Neural cell (in vitro differentiated cells): ENCODE measurements around the gene RTN4R. TPM values are rescaled to one million over a fixed set of nuclear protein-coding genes. Genes with fewer than 3 reads are reported as not detected.

Source experiments
- H2AFZ ChIP-seq: fragments of 200-600, 300-800 bp; sonication (generic), shearing (Covaris generic); 2 replicates; pipeline ENCODE4 v1.6.0; 2014; ENCODE audit warnings: low read depth, mild to moderate bottlenecking, antibody characterized with exemption, low read length, moderate library complexity
- H3F3A ChIP-seq: fragments of 200-600 bp; shearing (Covaris generic); 2 replicates; pipeline ENCODE4 v1.6.1; 2016; ENCODE audit warnings: mild to moderate bottlenecking, moderate library complexity, mixed read lengths, antibody characterized with exemption, low read length; ENCODE audit not compliant: insufficient read depth, poor library complexity, severe bottlenecking
- H3K27ac ChIP-seq: fragments of 200-600, 300-800 bp; sonication (generic), shearing (Covaris generic); 2 replicates; pipeline ENCODE4 v1.5.1; 2014; ENCODE audit warnings: mild to moderate bottlenecking, low read length, moderate library complexity
- H3K27me3 ChIP-seq: fragments of 300-800, 200-600 bp; sonication (generic), shearing (Covaris generic); 2 replicates; pipeline ENCODE4 v1.6.0; 2014; ENCODE audit warnings: mild to moderate bottlenecking, low read depth, low read length, moderate library complexity; ENCODE audit not compliant: insufficient read depth
- H3K36me3 ChIP-seq: fragments of 300-800, 200-600 bp; sonication (generic), shearing (Covaris generic); 2 replicates; pipeline ENCODE4 v1.5.1; 2014; ENCODE audit warnings: mild to moderate bottlenecking, antibody characterized with exemption, low read length, moderate library complexity; ENCODE audit not compliant: insufficient read depth
- H3K4me2 ChIP-seq: fragments of 300-800, 200-600 bp; sonication (generic), shearing (Covaris generic); 2 replicates; pipeline ENCODE4 v1.6.0; 2014; ENCODE audit warnings: mild to moderate bottlenecking, low read length
- H3K4me3 ChIP-seq: fragments of 300-800, 200-600 bp; sonication (generic), shearing (Covaris generic); 2 replicates; pipeline ENCODE4 v1.5.1; 2014; ENCODE audit warnings: mild to moderate bottlenecking, low read length, moderate library complexity
- H3K79me2 ChIP-seq: fragments of 200-600 bp; shearing (Covaris generic); replicated peaks from 2 replicates; pipeline ENCODE4 v1.6.0; 2014; ENCODE audit warnings: mild to moderate bottlenecking, low read length, moderate library complexity; ENCODE audit not compliant: insufficient read depth
- H3K9ac ChIP-seq: fragments of 300-800, 200-600 bp; sonication (generic), shearing (Covaris generic); 2 replicates; pipeline ENCODE4 v1.6.1; 2016; ENCODE audit warnings: mild to moderate bottlenecking, low read length, mixed read lengths
- H3K9me2 ChIP-seq: fragments of 200-600 bp; shearing (Covaris generic); 2 replicates; pipeline ENCODE4 v1.6.1; 2016; ENCODE audit warnings: mild to moderate bottlenecking, low read length, mixed read lengths; ENCODE audit not compliant: insufficient read depth
- H3K9me3 ChIP-seq: fragments of 200-600, 300-800 bp; sonication (generic), shearing (Covaris generic); 2 replicates; pipeline ENCODE4 v1.6.1; 2016; ENCODE audit warnings: mild to moderate bottlenecking, mixed run types, low read length, moderate library complexity, mixed read lengths
- H4K20me1 ChIP-seq: fragments of 200-600 bp; shearing (Covaris generic); 2 replicates; pipeline ENCODE4 v1.6.1; 2016; ENCODE audit warnings: mild to moderate bottlenecking, mixed run types; ENCODE audit not compliant: insufficient read depth
- CTCF ChIP-seq: fragments of 450-650 bp; IDR thresholded peaks from 2 replicates; pipeline ENCODE4 v1.5.1; 2014; ENCODE audit warnings: antibody characterized with exemption, mild to moderate bottlenecking, moderate library complexity; ENCODE audit not compliant: poor library complexity, severe bottlenecking
- EP300 ChIP-seq: fragments of 450-650 bp; conservative IDR thresholded peaks from 2 replicates; pipeline ENCODE4 v1.6.1; 2014; ENCODE audit warnings: antibody characterized with exemption, mild to moderate bottlenecking, moderate library complexity; ENCODE audit not compliant: poor library complexity, severe bottlenecking
- EZH2 ChIP-seq: fragments of 200-600, 300-800 bp; shearing (Covaris generic), sonication (generic); IDR thresholded peaks from 2 replicates; pipeline ENCODE4 v1.6.1; 2014; ENCODE audit warnings: antibody characterized with exemption, low read length, borderline replicate concordance, mild to moderate bottlenecking; ENCODE audit not compliant: insufficient read depth, poor library complexity, severe bottlenecking
- MXI1 ChIP-seq: fragments of 450-650 bp; conservative IDR thresholded peaks from 2 replicates; pipeline ENCODE4 v1.6.1; 2014; ENCODE audit warnings: antibody characterized with exemption, mild to moderate bottlenecking; ENCODE audit not compliant: poor library complexity, severe bottlenecking
- POLR2AphosphoS5 ChIP-seq: IDR thresholded peaks from 2 replicates; pipeline ENCODE4 v1.6.1; 2012
- RAD21 ChIP-seq: fragments of 450-650 bp; conservative IDR thresholded peaks from 2 replicates; pipeline ENCODE4 v1.6.1; 2014; ENCODE audit warnings: antibody characterized with exemption, mild to moderate bottlenecking, moderate library complexity
- REST ChIP-seq: IDR thresholded peaks from 2 replicates; pipeline ENCODE4 v1.6.1; 2012; ENCODE audit warnings: borderline replicate concordance
- SMC3 ChIP-seq: fragments of 450-650 bp; conservative IDR thresholded peaks from 2 replicates; pipeline ENCODE4 v1.6.1; 2014; ENCODE audit warnings: antibody characterized with exemption, mild to moderate bottlenecking, moderate library complexity; ENCODE audit not compliant: poor library complexity
- TAF1 ChIP-seq: IDR thresholded peaks from 2 replicates; pipeline ENCODE4 v1.6.1; 2012; ENCODE audit warnings: low read depth
- polyA plus RNA-seq: library from polyadenylated mRNA; depleted of rRNA; stranded (reverse); fragments of >200 nt; gene quantifications from 2 replicates; pipeline ENCODE4 v1.2.3, GENCODE V29; 2014

The RTN4R gene
- polyA plus RNA-seq, 1 donor from 2014 or later = 13.6 TPM

- H3K4me3 ChIP-seq = no peak overlapping the region
- H2AFZ ChIP-seq = no peak overlapping the region
- H3F3A ChIP-seq = no peaks in the 10 kb centered on the region
- no peak overlapping the region for H3K27ac ChIP-seq
- no peaks in the 10 kb centered on the region for H3K36me3 ChIP-seq
- no peaks in the 10 kb centered on the region for H3K79me2 ChIP-seq
- no peak overlapping the region for H3K4me2 ChIP-seq
- H3K9me3 ChIP-seq = no peaks in the 10 kb centered on the region
- no peaks in the 10 kb centered on the region for H3K27me3 ChIP-seq
- TF ChIP-seq REST (no peak), EP300 (no peak), EZH2 (no peak), SMC3 (no peak), CTCF (no peak), POLR2AphosphoS5 (no peak), RAD21 (no peak)
- H4K20me1 ChIP-seq = no peaks in the 10 kb centered on the region
- no peak overlapping the region for H3K9ac ChIP-seq
- no peaks in the 10 kb centered on the region for H3K9me2 ChIP-seq
Observed at GRCh38 chr22:20273758-20274181, 5.7 kb upstream of the RTN4R start.

GRCh38 chr22:20272700-20273099 is 4.6 kb upstream of the RTN4R start:
- no peaks in the 10 kb centered on the region for H3K27me3 ChIP-seq
- no peaks in the 10 kb centered on the region for H3K9me2 ChIP-seq
- no peak overlapping the region for H3K27ac ChIP-seq
- H3K36me3 ChIP-seq = no peaks in the 10 kb centered on the region
- no peak for TF ChIP-seq POLR2AphosphoS5
- TF ChIP-seq SMC3 = no peak
- no peak for TF ChIP-seq MXI1
- TF ChIP-seq EZH2 = no peak
- TF ChIP-seq CTCF = no peak
- TF ChIP-seq REST = no peak
- no peak for TF ChIP-seq TAF1
- TF ChIP-seq RAD21 = no peak
- no peaks in the 10 kb centered on the region for H3K79me2 ChIP-seq
- no peaks in the 10 kb centered on the region for H3F3A ChIP-seq
- no peak overlapping the region for H3K4me2 ChIP-seq
- no peaks in the 10 kb centered on the region for H3K9me3 ChIP-seq
- no peak overlapping the region for H3K9ac ChIP-seq
- no peak overlapping the region for H3K4me3 ChIP-seq
- no peaks in the 10 kb centered on the region for H4K20me1 ChIP-seq
- H2AFZ ChIP-seq = no peak overlapping the region
